ENCODE measurements around the gene ZNF831.

DNA sequence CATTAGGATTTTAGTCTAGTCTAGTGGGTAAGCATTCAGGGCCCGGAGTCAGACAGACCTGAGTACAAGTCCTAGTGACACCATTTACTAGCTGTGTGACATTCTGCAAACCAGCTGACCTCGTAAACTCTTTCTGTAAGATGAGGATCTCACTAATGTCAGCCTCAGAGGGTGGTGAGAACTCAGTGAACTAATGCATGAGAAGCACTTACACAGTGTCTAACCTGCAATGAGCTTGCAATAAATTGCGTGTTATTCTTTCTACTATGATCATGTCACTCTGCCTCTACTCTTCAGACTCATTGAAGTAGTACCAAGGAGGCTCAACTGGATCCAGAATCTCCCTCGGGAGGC is 41.1 kb upstream of the ZNF831 start:
- TF ChIP-seq, protein P1, sequence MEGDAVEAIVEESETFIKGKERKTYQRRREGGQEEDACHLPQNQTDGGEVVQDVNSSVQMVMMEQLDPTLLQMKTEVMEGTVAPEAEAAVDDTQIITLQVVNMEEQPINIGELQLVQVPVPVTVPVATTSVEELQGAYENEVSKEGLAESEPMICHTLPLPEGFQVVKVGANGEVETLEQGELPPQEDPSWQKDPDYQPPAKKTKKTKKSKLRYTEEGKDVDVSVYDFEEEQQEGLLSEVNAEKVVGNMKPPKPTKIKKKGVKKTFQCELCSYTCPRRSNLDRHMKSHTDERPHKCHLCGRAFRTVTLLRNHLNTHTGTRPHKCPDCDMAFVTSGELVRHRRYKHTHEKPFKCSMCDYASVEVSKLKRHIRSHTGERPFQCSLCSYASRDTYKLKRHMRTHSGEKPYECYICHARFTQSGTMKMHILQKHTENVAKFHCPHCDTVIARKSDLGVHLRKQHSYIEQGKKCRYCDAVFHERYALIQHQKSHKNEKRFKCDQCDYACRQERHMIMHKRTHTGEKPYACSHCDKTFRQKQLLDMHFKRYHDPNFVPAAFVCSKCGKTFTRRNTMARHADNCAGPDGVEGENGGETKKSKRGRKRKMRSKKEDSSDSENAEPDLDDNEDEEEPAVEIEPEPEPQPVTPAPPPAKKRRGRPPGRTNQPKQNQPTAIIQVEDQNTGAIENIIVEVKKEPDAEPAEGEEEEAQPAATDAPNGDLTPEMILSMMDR (IDR thresholded peaks at IDR 0.05; ENCODE audit: low read length) = no peak
- no peak for TF ChIP-seq EZH2phosphoT487 (IDR thresholded peaks at IDR 0.05; ENCODE audit: low read length)
